HepG2 (cell line): ENCODE results near the gene KLF3. TPM values are rescaled to one million over a fixed set of nuclear protein-coding genes. Genes with fewer than 3 reads are reported as not detected.
A peak's percentile ranks its signal among the peaks of the same experiment; 100 is the strongest.

Experiments used
- FOXA3 ChIP-seq: IDR thresholded peaks from 2 replicates; pipeline ENCODE4 v1.6.1; 2016; ENCODE audit warnings: missing genetic modification reagents, missing compliant biosample characterization
- GPN1 ChIP-seq: sonication (generic); formaldehyde crosslinking; IDR thresholded peaks from 2 replicates; pipeline ENCODE4 v1.5.1; 2020; ENCODE audit warnings: missing genetic modification reagents, borderline replicate concordance
- NR2F6 ChIP-seq, 2 experiments: IDR thresholded peaks; 2 replicates each; pipeline ENCODE4 v1.6.1; 2016; ENCODE audit warnings: antibody characterized with exemption in 1 of 2, mild to moderate bottlenecking in 1 of 2
- SRY ChIP-seq: sonication (generic); formaldehyde crosslinking; IDR thresholded peaks from 2 replicates; pipeline ENCODE4 v1.8.0; 2022; ENCODE audit warnings: mild to moderate bottlenecking, missing genetic modification reagents
- ZNF501 ChIP-seq: sonication (generic); formaldehyde crosslinking; IDR thresholded peaks from 2 replicates; pipeline ENCODE4 v1.5.1; 2020; ENCODE audit warnings: mild to moderate bottlenecking, moderate library complexity, missing genetic modification reagents
- ZNF558 ChIP-seq: sonication (generic); formaldehyde crosslinking; IDR thresholded peaks from 2 replicates; pipeline ENCODE4 v1.9.0; 2022; ENCODE audit warnings: mild to moderate bottlenecking, missing genetic modification reagents, borderline replicate concordance
- ZNF567 ChIP-seq: sonication (generic); formaldehyde crosslinking; IDR thresholded peaks from 2 replicates; pipeline ENCODE4 v1.8.1; 2023; ENCODE audit warnings: mild to moderate bottlenecking, missing genetic modification reagents, borderline replicate concordance
- ZNF879 ChIP-seq: sonication (generic); formaldehyde crosslinking; IDR thresholded peaks from 2 replicates; pipeline ENCODE4 v1.8.1; 2023; ENCODE audit warnings: missing genetic modification reagents
- polyA plus RNA-seq, 8 experiments: library from polyadenylated mRNA; depleted of rRNA in 3 of 8; stranded (reverse) in 7 of 8; unstranded in 1 of 8; fragments of >200 nt; fragmentation: Illumina TruSeq in 4 of 8; extraction: Trizol in 4 of 8; gene quantifications; 2 replicates each; pipeline versions ENCODE4 v1.2.1 to v1.2.3, GENCODE V29; 2011 to 2016; ENCODE audit warnings: low read depth in 4 of 8, missing spikeins in 1 of 8, mixed read lengths in 1 of 8; ENCODE audit not compliant: insufficient read depth in 1 of 8
- total RNA-seq, 5 experiments: library from RNA; depleted of rRNA; stranded (reverse); fragments of >200 nt; fragmentation: Illumina TruSeq; extraction: Trizol; gene quantifications; 2 replicates each; pipeline ENCODE4 v1.2.3, GENCODE V29; 2016; ENCODE audit warnings: low read depth in 1 of 5
- TF ChIP-seq, protein P1 (sequence below): sonication (generic); formaldehyde crosslinking; IDR thresholded peaks from 2 replicates; pipeline ENCODE4 v1.9.0; 2021; ENCODE audit warnings: missing genetic modification reagents, borderline replicate concordance
- TF ChIP-seq, protein P2 (sequence below): IDR thresholded peaks from 2 replicates; pipeline ENCODE4 v1.6.1; 2016; ENCODE audit warnings: mild to moderate bottlenecking, missing biosample characterization, missing genetic modification reagents
- TF ChIP-seq, protein P3 (sequence below): sonication (generic); formaldehyde crosslinking; IDR thresholded peaks from 2 replicates; pipeline ENCODE4 v1.4.0; 2020; ENCODE audit warnings: missing genetic modification reagents, borderline replicate concordance
- TF ChIP-seq, protein P4 (sequence below), 2 experiments: sonication (generic) in 1 of 2; formaldehyde crosslinking in 1 of 2; IDR thresholded peaks; 2 replicates each; pipeline versions ENCODE4 v1.4.0 to v1.6.1; 2018 to 2020; ENCODE audit warnings: missing genetic modification reagents in 2 of 2, borderline replicate concordance in 1 of 2, low read depth in 1 of 2, mild to moderate bottlenecking in 1 of 2, missing biosample characterization in 1 of 2
- TF ChIP-seq, protein P5 (sequence below): sonication (generic); formaldehyde crosslinking; IDR thresholded peaks from 2 replicates; pipeline ENCODE4 v1.4.0; 2020; ENCODE audit warnings: missing genetic modification reagents
- TF ChIP-seq, protein P6 (sequence below): sonication (generic); formaldehyde crosslinking; conservative IDR thresholded peaks from 2 replicates; pipeline ENCODE4 v1.4.0; 2020; ENCODE audit warnings: missing genetic modification reagents

The KLF3 gene
- total and polyA plus RNA-seq, 2 of the 13 experiments (the other 11 are each of a cell fraction or from before 2014, with no cell fraction given) = 29.1 to 37.8 TPM

DNA sequence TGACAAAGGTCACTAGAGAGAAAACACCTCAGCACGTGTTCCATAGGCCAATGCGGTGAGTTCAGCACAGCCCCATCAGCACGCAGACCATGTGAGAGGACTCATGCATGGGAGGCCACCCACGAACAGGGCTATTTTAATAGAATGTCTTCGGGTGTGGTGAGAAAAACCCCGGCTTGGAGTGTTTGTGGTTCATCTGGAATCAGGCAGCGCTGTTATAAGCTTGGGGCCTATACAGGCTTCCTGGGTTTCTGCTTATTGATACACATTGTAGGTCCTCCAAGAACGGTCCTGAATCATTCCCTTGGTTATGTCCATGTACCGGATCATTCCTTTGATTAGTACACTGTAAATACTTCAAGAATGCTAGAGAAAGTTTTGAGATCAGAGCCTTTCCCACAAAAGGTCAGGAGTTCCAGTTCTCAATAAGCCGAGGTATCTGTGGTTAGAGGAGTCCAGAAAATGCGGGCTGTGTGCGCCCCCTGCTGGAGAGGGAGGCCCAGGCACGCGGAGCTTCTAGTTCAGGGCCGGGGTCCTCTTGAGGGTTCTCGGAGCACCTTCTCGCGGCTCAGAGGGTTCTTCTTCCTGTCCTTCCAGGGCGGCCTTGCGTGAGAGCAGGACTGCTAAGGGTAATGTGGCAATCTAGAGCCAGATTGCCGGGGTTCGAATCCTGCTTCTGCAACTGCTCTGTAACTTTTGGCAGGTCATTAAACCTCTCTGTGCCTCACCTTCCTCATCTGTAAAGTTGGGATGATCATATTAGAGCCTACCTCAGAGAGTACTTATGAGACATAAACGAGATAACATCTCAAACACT, 67.0 kb downstream of the KLF3 start (continued):
- TF ChIP-seq, protein P1, sequence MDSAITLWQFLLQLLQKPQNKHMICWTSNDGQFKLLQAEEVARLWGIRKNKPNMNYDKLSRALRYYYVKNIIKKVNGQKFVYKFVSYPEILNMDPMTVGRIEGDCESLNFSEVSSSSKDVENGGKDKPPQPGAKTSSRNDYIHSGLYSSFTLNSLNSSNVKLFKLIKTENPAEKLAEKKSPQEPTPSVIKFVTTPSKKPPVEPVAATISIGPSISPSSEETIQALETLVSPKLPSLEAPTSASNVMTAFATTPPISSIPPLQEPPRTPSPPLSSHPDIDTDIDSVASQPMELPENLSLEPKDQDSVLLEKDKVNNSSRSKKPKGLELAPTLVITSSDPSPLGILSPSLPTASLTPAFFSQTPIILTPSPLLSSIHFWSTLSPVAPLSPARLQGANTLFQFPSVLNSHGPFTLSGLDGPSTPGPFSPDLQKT (CRISPR knock-in tag) = no peak
- TF ChIP-seq GPN1 (CRISPR knock-in tag) = no peak
- TF ChIP-seq ZNF879 (CRISPR knock-in tag) = no peak
- no peak for TF ChIP-seq ZNF558
- TF ChIP-seq, protein P2, sequence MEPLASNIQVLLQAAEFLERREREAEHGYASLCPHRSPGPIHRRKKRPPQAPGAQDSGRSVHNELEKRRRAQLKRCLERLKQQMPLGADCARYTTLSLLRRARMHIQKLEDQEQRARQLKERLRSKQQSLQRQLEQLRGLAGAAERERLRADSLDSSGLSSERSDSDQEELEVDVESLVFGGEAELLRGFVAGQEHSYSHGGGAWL (CRISPR knock-in tag) = no peak
- TF ChIP-seq FOXA3 (CRISPR knock-in tag) = no peak
- TF ChIP-seq, protein P3, sequence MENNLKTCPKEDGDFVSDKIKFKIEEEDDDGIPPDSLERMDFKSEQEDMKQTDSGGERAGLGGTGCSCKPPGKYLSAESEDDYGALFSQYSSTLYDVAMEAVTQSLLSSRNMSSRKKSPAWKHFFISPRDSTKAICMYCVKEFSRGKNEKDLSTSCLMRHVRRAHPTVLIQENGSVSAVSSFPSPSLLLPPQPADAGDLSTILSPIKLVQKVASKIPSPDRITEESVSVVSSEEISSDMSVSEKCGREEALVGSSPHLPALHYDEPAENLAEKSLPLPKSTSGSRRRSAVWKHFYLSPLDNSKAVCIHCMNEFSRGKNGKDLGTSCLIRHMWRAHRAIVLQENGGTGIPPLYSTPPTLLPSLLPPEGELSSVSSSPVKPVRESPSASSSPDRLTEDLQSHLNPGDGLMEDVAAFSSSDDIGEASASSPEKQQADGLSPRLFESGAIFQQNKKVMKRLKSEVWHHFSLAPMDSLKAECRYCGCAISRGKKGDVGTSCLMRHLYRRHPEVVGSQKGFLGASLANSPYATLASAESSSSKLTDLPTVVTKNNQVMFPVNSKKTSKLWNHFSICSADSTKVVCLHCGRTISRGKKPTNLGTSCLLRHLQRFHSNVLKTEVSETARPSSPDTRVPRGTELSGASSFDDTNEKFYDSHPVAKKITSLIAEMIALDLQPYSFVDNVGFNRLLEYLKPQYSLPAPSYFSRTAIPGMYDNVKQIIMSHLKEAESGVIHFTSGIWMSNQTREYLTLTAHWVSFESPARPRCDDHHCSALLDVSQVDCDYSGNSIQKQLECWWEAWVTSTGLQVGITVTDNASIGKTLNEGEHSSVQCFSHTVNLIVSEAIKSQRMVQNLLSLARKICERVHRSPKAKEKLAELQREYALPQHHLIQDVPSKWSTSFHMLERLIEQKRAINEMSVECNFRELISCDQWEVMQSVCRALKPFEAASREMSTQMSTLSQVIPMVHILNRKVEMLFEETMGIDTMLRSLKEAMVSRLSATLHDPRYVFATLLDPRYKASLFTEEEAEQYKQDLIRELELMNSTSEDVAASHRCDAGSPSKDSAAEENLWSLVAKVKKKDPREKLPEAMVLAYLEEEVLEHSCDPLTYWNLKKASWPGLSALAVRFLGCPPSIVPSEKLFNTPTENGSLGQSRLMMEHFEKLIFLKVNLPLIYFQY (CRISPR knock-in tag) = no peak
- TF ChIP-seq, protein P4, sequence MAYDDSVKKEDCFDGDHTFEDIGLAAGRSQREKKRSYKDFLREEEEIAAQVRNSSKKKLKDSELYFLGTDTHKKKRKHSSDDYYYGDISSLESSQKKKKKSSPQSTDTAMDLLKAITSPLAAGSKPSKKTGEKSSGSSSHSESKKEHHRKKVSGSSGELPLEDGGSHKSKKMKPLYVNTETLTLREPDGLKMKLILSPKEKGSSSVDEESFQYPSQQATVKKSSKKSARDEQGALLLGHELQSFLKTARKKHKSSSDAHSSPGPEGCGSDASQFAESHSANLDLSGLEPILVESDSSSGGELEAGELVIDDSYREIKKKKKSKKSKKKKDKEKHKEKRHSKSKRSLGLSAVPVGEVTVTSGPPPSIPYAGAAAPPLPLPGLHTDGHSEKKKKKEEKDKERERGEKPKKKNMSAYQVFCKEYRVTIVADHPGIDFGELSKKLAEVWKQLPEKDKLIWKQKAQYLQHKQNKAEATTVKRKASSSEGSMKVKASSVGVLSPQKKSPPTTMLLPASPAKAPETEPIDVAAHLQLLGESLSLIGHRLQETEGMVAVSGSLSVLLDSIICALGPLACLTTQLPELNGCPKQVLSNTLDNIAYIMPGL (CRISPR knock-in tag; IDR thresholded peaks at IDR 0.05; ENCODE audit: borderline replicate concordance in 1 of 2, low read depth in 1 of 2) = peak; percentile 35 to 66; a peak in 2 of 4 replicates
- no peak for TF ChIP-seq SRY (CRISPR knock-in tag)
- peak; percentile 46 for TF ChIP-seq NR2F6 (IDR thresholded peaks at IDR 0.05)
- TF ChIP-seq NR2F6 (CRISPR knock-in tag; IDR thresholded peaks at IDR 0.05) = peak; percentile 46; the same call in 1 of the 2 replicates
- peak; percentile 31; the same call in 1 of the 2 replicates for TF ChIP-seq ZNF501 (CRISPR knock-in tag)
- TF ChIP-seq ZNF567 (CRISPR knock-in tag) = no peak
- TF ChIP-seq, protein P5, sequence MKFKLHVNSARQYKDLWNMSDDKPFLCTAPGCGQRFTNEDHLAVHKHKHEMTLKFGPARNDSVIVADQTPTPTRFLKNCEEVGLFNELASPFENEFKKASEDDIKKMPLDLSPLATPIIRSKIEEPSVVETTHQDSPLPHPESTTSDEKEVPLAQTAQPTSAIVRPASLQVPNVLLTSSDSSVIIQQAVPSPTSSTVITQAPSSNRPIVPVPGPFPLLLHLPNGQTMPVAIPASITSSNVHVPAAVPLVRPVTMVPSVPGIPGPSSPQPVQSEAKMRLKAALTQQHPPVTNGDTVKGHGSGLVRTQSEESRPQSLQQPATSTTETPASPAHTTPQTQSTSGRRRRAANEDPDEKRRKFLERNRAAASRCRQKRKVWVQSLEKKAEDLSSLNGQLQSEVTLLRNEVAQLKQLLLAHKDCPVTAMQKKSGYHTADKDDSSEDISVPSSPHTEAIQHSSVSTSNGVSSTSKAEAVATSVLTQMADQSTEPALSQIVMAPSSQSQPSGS = no peak
- TF ChIP-seq, protein P6, sequence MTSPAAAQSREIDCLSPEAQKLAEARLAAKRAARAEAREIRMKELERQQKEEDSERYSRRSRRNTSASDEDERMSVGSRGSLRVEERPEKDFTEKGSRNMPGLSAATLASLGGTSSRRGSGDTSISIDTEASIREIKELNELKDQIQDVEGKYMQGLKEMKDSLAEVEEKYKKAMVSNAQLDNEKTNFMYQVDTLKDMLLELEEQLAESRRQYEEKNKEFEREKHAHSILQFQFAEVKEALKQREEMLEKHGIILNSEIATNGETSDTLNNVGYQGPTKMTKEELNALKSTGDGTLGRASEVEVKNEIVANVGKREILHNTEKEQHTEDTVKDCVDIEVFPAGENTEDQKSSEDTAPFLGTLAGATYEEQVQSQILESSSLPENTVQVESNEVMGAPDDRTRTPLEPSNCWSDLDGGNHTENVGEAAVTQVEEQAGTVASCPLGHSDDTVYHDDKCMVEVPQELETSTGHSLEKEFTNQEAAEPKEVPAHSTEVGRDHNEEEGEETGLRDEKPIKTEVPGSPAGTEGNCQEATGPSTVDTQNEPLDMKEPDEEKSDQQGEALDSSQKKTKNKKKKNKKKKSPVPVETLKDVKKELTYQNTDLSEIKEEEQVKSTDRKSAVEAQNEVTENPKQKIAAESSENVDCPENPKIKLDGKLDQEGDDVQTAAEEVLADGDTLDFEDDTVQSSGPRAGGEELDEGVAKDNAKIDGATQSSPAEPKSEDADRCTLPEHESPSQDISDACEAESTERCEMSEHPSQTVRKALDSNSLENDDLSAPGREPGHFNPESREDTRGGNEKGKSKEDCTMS = no peak
